MM.1S (cell line): ENCODE data around the gene PPTC7.

ENCODE experiments used
- DNase-seq: peaks from one replicate; pipeline ENCODE4 v3.0.0-alpha.2; 2015
- H2AFZ ChIP-seq: fragments of 300-600 bp; sonication (generic); 2 replicates; pipeline ENCODE4 v1.6.0; 2016; ENCODE audit warnings: antibody characterized with exemption, low read length
- H3F3A ChIP-seq: fragments of 300-600 bp; sonication (generic); 2 replicates; pipeline ENCODE4 v1.6.1; 2016; ENCODE audit warnings: mild to moderate bottlenecking, antibody characterized with exemption, low read length, moderate library complexity, mixed read lengths; ENCODE audit not compliant: insufficient read depth
- H3K27ac ChIP-seq: fragments of 300-600 bp; sonication (generic); 2 replicates; pipeline ENCODE4 v1.5.1; 2016; ENCODE audit warnings: mild to moderate bottlenecking, low read length
- H3K27me3 ChIP-seq: fragments of 300-600 bp; sonication (generic); replicated peaks from 2 replicates; pipeline ENCODE4 v1.6.0; 2016; ENCODE audit warnings: low read length; ENCODE audit not compliant: insufficient read depth
- H3K36me3 ChIP-seq: fragments of 300-600 bp; sonication (generic); replicated peaks from 2 replicates; pipeline ENCODE4 v1.6.1; 2016; ENCODE audit warnings: mild to moderate bottlenecking, low read length, mixed read lengths; ENCODE audit not compliant: insufficient read depth
- H3K4me1 ChIP-seq: fragments of 300-600 bp; sonication (generic); 2 replicates; pipeline ENCODE4 v1.6.1; 2016; ENCODE audit warnings: low read length, mixed read lengths
- H3K4me2 ChIP-seq: fragments of 300-600 bp; sonication (generic); 2 replicates; pipeline ENCODE4 v1.6.0; 2016; ENCODE audit warnings: low read depth, low read length
- H3K4me3 ChIP-seq: fragments of 300-600 bp; sonication (generic); 2 replicates; pipeline ENCODE4 v1.5.1; 2016; ENCODE audit warnings: low read length, mixed read lengths
- H3K79me2 ChIP-seq: fragments of 300-600 bp; sonication (generic); 2 replicates; pipeline ENCODE4 v1.6.1; 2016; ENCODE audit warnings: mixed run types, low read length, mixed read lengths
- H3K9ac ChIP-seq: fragments of 300-600 bp; sonication (generic); 2 replicates; pipeline ENCODE4 v1.6.1; 2016; ENCODE audit warnings: low read length, mixed read lengths
- H3K9me2 ChIP-seq: fragments of 300-600 bp; sonication (generic); replicated peaks from 2 replicates; pipeline ENCODE4 v1.6.1; 2016; ENCODE audit warnings: mild to moderate bottlenecking, low read length, mixed read lengths; ENCODE audit not compliant: insufficient read depth
- H3K9me3 ChIP-seq: fragments of 300-600 bp; sonication (generic); replicated peaks from 2 replicates; pipeline ENCODE4 v1.6.1; 2016; ENCODE audit warnings: mild to moderate bottlenecking, low read length, mixed read lengths; ENCODE audit not compliant: insufficient read depth
- H4K20me1 ChIP-seq: fragments of 300-600 bp; sonication (generic); 2 replicates; pipeline ENCODE4 v1.6.1; 2016; ENCODE audit warnings: mild to moderate bottlenecking, low read length, moderate library complexity, mixed read lengths; ENCODE audit not compliant: insufficient read depth
- EZH2 ChIP-seq: fragments of 300-600 bp; sonication (generic); optimal IDR thresholded peaks from 2 replicates; pipeline ENCODE3; 2017; ENCODE audit warnings: low read depth, mild to moderate bottlenecking, antibody characterized with exemption, low read length, mixed read lengths
- EZH2phosphoT487 ChIP-seq: fragments of 300-600 bp; sonication (generic); IDR thresholded peaks from 2 replicates; pipeline ENCODE4 v1.6.1; 2018; ENCODE audit warnings: antibody characterized with exemption, low read length
- TF ChIP-seq, protein P1 (sequence below): fragments of 300-600 bp; sonication (generic); IDR thresholded peaks from 2 replicates; pipeline ENCODE4 v1.5.1; 2016; ENCODE audit warnings: antibody characterized with exemption, low read length, mixed read lengths

PPTC7 gene

GRCh38 chr12:110568752-110569151 is 14.4 kb downstream of the PPTC7 start:
- DNase-seq, result no peak
- Histone ChIP-seq H3K4me3 (no peak overlapping the region), H3K79me2 (peaks cover 71% of the 10 kb centered on the region), H3K36me3 (no peaks in the 10 kb centered on the region), H3K27me3 (no peaks in the 10 kb centered on the region), H3K9me2 (no peaks in the 10 kb centered on the region), H3K4me1 (peaks cover 7% of the 10 kb centered on the region; the same call in 1 of the 2 replicates), H3K9me3 (no peaks in the 10 kb centered on the region), H2AFZ (no peak overlapping the region), H3F3A (no peaks in the 10 kb centered on the region), H3K27ac (no peak overlapping the region), H3K4me2 (no peak overlapping the region), H3K9ac (no peak overlapping the region), H4K20me1 (no peaks in the 10 kb centered on the region)
- TF ChIP-seq EZH2phosphoT487 (no peak), EZH2 (no peak)
- TF ChIP-seq, protein P1, sequence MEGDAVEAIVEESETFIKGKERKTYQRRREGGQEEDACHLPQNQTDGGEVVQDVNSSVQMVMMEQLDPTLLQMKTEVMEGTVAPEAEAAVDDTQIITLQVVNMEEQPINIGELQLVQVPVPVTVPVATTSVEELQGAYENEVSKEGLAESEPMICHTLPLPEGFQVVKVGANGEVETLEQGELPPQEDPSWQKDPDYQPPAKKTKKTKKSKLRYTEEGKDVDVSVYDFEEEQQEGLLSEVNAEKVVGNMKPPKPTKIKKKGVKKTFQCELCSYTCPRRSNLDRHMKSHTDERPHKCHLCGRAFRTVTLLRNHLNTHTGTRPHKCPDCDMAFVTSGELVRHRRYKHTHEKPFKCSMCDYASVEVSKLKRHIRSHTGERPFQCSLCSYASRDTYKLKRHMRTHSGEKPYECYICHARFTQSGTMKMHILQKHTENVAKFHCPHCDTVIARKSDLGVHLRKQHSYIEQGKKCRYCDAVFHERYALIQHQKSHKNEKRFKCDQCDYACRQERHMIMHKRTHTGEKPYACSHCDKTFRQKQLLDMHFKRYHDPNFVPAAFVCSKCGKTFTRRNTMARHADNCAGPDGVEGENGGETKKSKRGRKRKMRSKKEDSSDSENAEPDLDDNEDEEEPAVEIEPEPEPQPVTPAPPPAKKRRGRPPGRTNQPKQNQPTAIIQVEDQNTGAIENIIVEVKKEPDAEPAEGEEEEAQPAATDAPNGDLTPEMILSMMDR, result no peak

- H3K4me3 ChIP-seq, result no peak overlapping the region
- no peak for TF ChIP-seq EZH2
- H3K4me1 ChIP-seq, result peaks cover 11% of the 10 kb centered on the region
- peaks cover 71% of the 10 kb centered on the region for H3K79me2 ChIP-seq
- H3K4me2 ChIP-seq, result no peak overlapping the region
- H3K9me3 ChIP-seq, result no peaks in the 10 kb centered on the region
- no peaks in the 10 kb centered on the region for H3K27me3 ChIP-seq
- no peak overlapping the region for H2AFZ ChIP-seq
- H3K27ac ChIP-seq, result no peak overlapping the region
- no peak overlapping the region for H3K9ac ChIP-seq
- no peak for DNase-seq
- no peaks in the 10 kb centered on the region for H3K9me2 ChIP-seq
- H3K36me3 ChIP-seq, result no peaks in the 10 kb centered on the region
- no peaks in the 10 kb centered on the region for H4K20me1 ChIP-seq
- no peaks in the 10 kb centered on the region for H3F3A ChIP-seq
These were observed 16.1 kb downstream of the PPTC7 start for GRCh38 chr12:110566993-110567392.

DNA sequence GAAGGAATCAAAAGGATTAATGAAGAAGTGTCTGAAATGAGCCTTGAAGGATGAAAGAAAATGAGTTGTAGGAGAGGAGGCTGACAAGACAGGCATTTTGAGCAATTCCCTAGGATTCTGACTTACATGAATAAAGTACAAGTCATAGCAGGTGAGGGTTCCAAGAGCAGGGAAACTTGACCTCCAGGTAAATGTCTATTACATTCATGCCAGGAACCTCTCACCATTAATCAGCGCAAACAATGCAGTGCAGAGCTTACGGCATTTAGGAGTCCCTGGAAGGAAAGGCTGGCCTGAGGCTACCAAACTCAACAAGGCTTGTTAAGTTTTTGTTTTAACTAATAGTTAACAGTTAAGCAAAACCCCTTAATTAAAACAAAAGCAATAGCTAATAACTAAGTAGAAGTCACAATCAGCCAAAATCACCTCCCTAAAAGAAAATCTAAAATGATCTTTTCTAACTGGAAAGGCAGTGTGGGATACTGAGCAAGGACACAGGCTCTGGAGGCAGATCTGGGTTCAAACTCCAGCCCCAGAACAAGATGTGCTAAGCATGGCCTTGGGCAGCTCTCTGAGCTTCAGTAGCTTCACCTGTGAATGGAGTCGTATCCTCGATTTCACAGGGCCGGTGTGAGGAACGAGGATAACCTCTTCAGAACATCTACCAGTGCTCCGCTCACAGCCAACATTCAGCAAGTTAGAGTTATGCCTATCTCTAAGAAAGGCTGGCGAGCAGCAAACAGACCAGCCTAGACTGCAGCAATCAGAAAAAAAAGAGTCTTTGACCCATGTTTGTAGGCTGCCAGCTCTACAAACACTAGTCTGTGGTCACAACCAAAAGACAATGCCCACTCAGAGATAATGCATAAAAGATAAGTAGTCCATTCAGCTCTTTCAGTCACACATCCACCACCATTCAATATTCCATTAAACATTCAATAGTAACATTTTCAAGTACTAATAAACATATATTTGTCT is 16.9 kb downstream of the PPTC7 start:
- no peak overlapping the region for H3K27ac ChIP-seq

More for the DNA sequence above, 16.9 kb downstream of the PPTC7 start:
- Histone ChIP-seq H3K9me2 (no peaks in the 10 kb centered on the region), H2AFZ (no peak overlapping the region), H3K36me3 (no peaks in the 10 kb centered on the region), H3K4me3 (no peak overlapping the region), H3K9ac (no peak overlapping the region), H4K20me1 (no peaks in the 10 kb centered on the region), H3K9me3 (no peaks in the 10 kb centered on the region), H3F3A (no peaks in the 10 kb centered on the region), H3K4me2 (no peak overlapping the region), H3K79me2 (peaks cover 72% of the 10 kb centered on the region), H3K27me3 (no peaks in the 10 kb centered on the region), H3K4me1 (peaks cover 11% of the 10 kb centered on the region)
- TF ChIP-seq, protein P1, result no peak
- no peak for TF ChIP-seq EZH2phosphoT487
- TF ChIP-seq EZH2, result no peak
- DNase-seq, result no peak
